T1000 (cell line): ENCODE results near the gene ARHGEF6.

Experiments used
- DNase-seq: peaks from one replicate; lab custom pipeline; 2025; ENCODE audit warnings: mixed read lengths; lab: John Stamatoyannopoulos, UW

Gene ARHGEF6

GRCh38 chrX:136747003-136747986 lies 33.4 kb downstream of the ARHGEF6 start:
- DNase-seq = no peak

- DNase-seq = no peak
Observed at GRCh38 chrX:136745215-136746173, 35.2 kb downstream of the ARHGEF6 start.

- no peak for DNase-seq
Observed at GRCh38 chrX:136742721-136743379, 37.9 kb downstream of the ARHGEF6 start.

GRCh38 chrX:136738049-136738729 lies 42.5 kb downstream of the ARHGEF6 start:
- no peak for DNase-seq

GRCh38 chrX:136736690-136737089 lies 44.0 kb downstream of the ARHGEF6 start:
- no peak for DNase-seq

- no peak for DNase-seq
Observed at GRCh38 chrX:136735601-136736000, 45.1 kb downstream of the ARHGEF6 start.

GRCh38 chrX:136733613-136734012 lies 47.1 kb downstream of the ARHGEF6 start:
- DNase-seq = no peak

GRCh38 chrX:136731798-136732197 lies 48.9 kb downstream of the ARHGEF6 start:
- DNase-seq = no peak

GRCh38 chrX:136731207-136731782 lies 49.4 kb downstream of the ARHGEF6 start:
- no peak for DNase-seq

- no peak for DNase-seq
Observed at GRCh38 chrX:136728393-136728792, 52.3 kb downstream of the ARHGEF6 start.

- DNase-seq = no peak
Observed at GRCh38 chrX:136725441-136726104, 55.2 kb downstream of the ARHGEF6 start.

- DNase-seq = no peak
Observed at GRCh38 chrX:136718091-136718490, 62.6 kb downstream of the ARHGEF6 start.

- DNase-seq = no peak
Observed at GRCh38 chrX:136714626-136715599, 65.8 kb downstream of the ARHGEF6 start.

- DNase-seq = no peak
Observed at GRCh38 chrX:136712650-136713310, 68.0 kb downstream of the ARHGEF6 start.

- peak; percentile 19 for DNase-seq
Observed at GRCh38 chrX:136711147-136711546, 69.6 kb downstream of the ARHGEF6 start.

- DNase-seq = no peak
Observed at GRCh38 chrX:136710325-136710951, 70.3 kb downstream of the ARHGEF6 start.

- DNase-seq = no peak
Observed at GRCh38 chrX:136708348-136708747, 72.4 kb downstream of the ARHGEF6 start.

- DNase-seq = no peak
Observed at GRCh38 chrX:136697156-136697555, 83.6 kb downstream of the ARHGEF6 start.
